Astrocyte (in vitro differentiated cells and primary cell): ENCODE measurements around the gene HSD11B2. TPM values are rescaled to one million over a fixed set of nuclear protein-coding genes. Genes with fewer than 3 reads are reported as not detected.

ENCODE experiments used
- DNase-seq: peaks from one replicate; pipeline ENCODE4 v3.0.0-alpha.2; 2010; ENCODE audit warnings: low read depth
- FAIRE-seq: peaks from 2 replicates; lab custom pipeline; 2011; peaks lifted over from hg19 to GRCh38; lab: Jason Lieb, UNC
- H2AFZ ChIP-seq: 2 replicates; pipeline ENCODE4 v1.6.0; 2012; ENCODE audit warnings: low read depth, low read length, inconsistent platforms
- H3K27ac ChIP-seq: 2 replicates; pipeline ENCODE4 v1.5.1; 2011; ENCODE audit warnings: low read depth, low read length, inconsistent platforms
- H3K27me3 ChIP-seq: 2 replicates; pipeline ENCODE4 v1.6.0; 2011; ENCODE audit warnings: low read length, inconsistent platforms; ENCODE audit not compliant: insufficient read depth
- H3K36me3 ChIP-seq: 2 replicates; pipeline ENCODE4 v1.5.1; 2011; ENCODE audit warnings: low read length, inconsistent platforms; ENCODE audit not compliant: insufficient read depth
- H3K4me1 ChIP-seq: 2 replicates; pipeline ENCODE4 v1.5.1; 2011; ENCODE audit warnings: low read length, inconsistent platforms; ENCODE audit not compliant: insufficient read depth
- H3K4me2 ChIP-seq: 2 replicates; pipeline ENCODE4 v1.6.0; 2012; ENCODE audit warnings: low read length, inconsistent platforms
- H3K4me3 ChIP-seq: 2 replicates; pipeline ENCODE4 v1.5.1; 2011; ENCODE audit warnings: low read depth, mild to moderate bottlenecking, low read length, inconsistent platforms; ENCODE audit not compliant: insufficient read depth
- H3K79me2 ChIP-seq: 2 replicates; pipeline ENCODE4 v1.6.0; 2012; ENCODE audit warnings: mild to moderate bottlenecking, low read length, inconsistent platforms; ENCODE audit not compliant: insufficient read depth
- H3K9ac ChIP-seq: 2 replicates; pipeline ENCODE4 v1.6.0; 2012; ENCODE audit warnings: mild to moderate bottlenecking, low read length, inconsistent platforms
- H3K9me3 ChIP-seq: 2 replicates; pipeline ENCODE4 v1.5.1; 2012; ENCODE audit warnings: low read depth, mild to moderate bottlenecking, low read length, inconsistent platforms; ENCODE audit not compliant: insufficient read depth
- H4K20me1 ChIP-seq: 2 replicates; pipeline ENCODE4 v1.6.0; 2012; ENCODE audit warnings: low read length, inconsistent platforms; ENCODE audit not compliant: insufficient read depth
- H3K27ac Mint-ChIP-seq: one replicate; pipeline ENCODE4 v1.8.0; 2021; ENCODE audit warnings: mild to moderate bottlenecking, mixed read lengths; ENCODE audit not compliant: unreplicated experiment
- H3K27me3 Mint-ChIP-seq: one replicate; pipeline ENCODE4 v1.8.0; 2021; ENCODE audit warnings: low read depth, mixed read lengths; ENCODE audit not compliant: unreplicated experiment
- H3K36me3 Mint-ChIP-seq: one replicate; pipeline ENCODE4 v1.8.0; 2021; ENCODE audit warnings: low read depth, mixed read lengths; ENCODE audit not compliant: unreplicated experiment
- H3K4me1 Mint-ChIP-seq: one replicate; pipeline ENCODE4 v1.8.0; 2021; ENCODE audit warnings: low read depth, mixed read lengths; ENCODE audit not compliant: unreplicated experiment
- H3K4me3 Mint-ChIP-seq: one replicate; pipeline ENCODE4 v1.8.0; 2021; ENCODE audit warnings: mild to moderate bottlenecking, moderate library complexity, mixed read lengths; ENCODE audit not compliant: unreplicated experiment
- H3K9me3 Mint-ChIP-seq: one replicate; pipeline ENCODE4 v1.8.0; 2021; ENCODE audit warnings: mild to moderate bottlenecking, mixed read lengths; ENCODE audit not compliant: unreplicated experiment
- CTCF ChIP-seq: IDR thresholded peaks from 2 replicates; pipeline ENCODE4 v1.5.1; 2011; ENCODE audit warnings: low read depth, mild to moderate bottlenecking, inconsistent platforms, low read length, moderate library complexity; ENCODE audit not compliant: insufficient read depth
- EZH2 ChIP-seq: IDR thresholded peaks from 2 replicates; pipeline ENCODE4 v1.6.1; 2012; ENCODE audit warnings: mild to moderate bottlenecking, low read length, inconsistent platforms; ENCODE audit not compliant: insufficient read depth
- total RNA-seq: library from RNA; stranded (reverse); gene quantifications from 2 replicates; pipeline ENCODE4 v1.2.1, GENCODE V29; 2021

HSD11B2 gene
- total RNA-seq, 1 donor from 2014 or later = not detected

DNA sequence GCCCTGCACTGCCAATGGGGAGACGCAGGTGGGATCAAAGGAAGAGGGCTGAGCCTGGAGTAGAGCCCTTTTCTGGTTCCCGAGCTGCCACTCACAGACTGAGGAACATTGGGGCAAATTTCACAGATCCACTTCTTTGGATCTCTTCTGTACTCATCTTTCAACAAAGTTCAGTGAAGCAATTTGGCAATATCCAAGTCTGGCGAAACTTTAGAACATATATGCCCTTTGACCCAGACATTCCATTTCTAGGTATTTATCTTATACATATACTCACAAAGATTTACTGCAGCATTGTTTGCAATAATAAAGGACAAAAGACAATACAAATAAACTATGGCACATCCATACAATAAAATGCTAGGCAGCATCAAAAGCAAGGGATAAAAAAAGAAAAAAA lies 19.6 kb upstream of the HSD11B2 start:
- H3K36me3 ChIP-seq = no peaks in the 10 kb centered on the region
- no peak overlapping the region for H3K9ac ChIP-seq
- FAIRE-seq = no peak
- H3K4me2 ChIP-seq = no peak overlapping the region
- Mint-ChIP-seq H3K27me3 (peaks cover 4% of the 10 kb centered on the region), H3K36me3 (peaks cover 4% of the 10 kb centered on the region), H3K9me3 (no peaks in the 10 kb centered on the region), H3K27ac (no peak overlapping the region), H3K4me3 (no peak overlapping the region), H3K4me1 (peaks cover 12% of the 10 kb centered on the region)
- H4K20me1 ChIP-seq = no peaks in the 10 kb centered on the region
- no peak overlapping the region for H3K27ac ChIP-seq
- H3K4me3 ChIP-seq = no peak overlapping the region
- H3K9me3 ChIP-seq = no peaks in the 10 kb centered on the region
- H3K27me3 ChIP-seq = no peaks in the 10 kb centered on the region
- no peak overlapping the region for H2AFZ ChIP-seq
- H3K79me2 ChIP-seq = no peaks in the 10 kb centered on the region
- DNase-seq = no peak
- TF ChIP-seq CTCF (no peak), EZH2 (no peak)
- H3K4me1 ChIP-seq = peaks cover 17% of the 10 kb centered on the region

DNA sequence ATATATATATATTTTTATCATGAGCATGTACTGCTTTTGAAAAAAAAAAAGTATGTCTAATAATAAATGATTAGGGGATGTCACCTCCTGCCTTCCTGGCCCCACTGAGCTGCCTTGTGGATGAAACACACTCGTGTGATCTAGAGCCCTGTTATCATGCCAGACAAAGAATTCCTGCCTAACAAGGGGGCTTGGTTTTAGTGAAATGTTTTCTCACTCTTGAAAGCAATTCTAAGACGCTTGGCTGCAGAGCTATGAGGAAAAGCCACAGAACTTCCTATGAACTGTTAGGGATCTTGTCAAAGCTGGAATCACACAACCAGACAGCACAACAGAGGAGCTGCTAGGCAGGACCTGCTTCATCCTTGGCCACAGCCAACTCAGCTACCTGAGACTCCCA lies 18.6 kb upstream of the HSD11B2 start:
- Histone ChIP-seq H3K9me3 (no peaks in the 10 kb centered on the region), H2AFZ (no peak overlapping the region), H3K4me3 (no peak overlapping the region), H3K9ac (no peak overlapping the region), H3K36me3 (no peaks in the 10 kb centered on the region), H3K79me2 (no peaks in the 10 kb centered on the region), H3K27ac (no peak overlapping the region), H3K27me3 (no peaks in the 10 kb centered on the region), H4K20me1 (no peaks in the 10 kb centered on the region), H3K4me2 (no peak overlapping the region), H3K4me1 (peaks cover 8% of the 10 kb centered on the region)
- no peak for FAIRE-seq
- Mint-ChIP-seq H3K27ac (no peak overlapping the region), H3K27me3 (peaks cover 8% of the 10 kb centered on the region), H3K4me3 (no peak overlapping the region), H3K36me3 (peaks cover 4% of the 10 kb centered on the region), H3K9me3 (no peaks in the 10 kb centered on the region), H3K4me1 (peaks cover 7% of the 10 kb centered on the region)
- DNase-seq = peak; percentile 31
- TF ChIP-seq EZH2 (no peak), CTCF (no peak)

DNA sequence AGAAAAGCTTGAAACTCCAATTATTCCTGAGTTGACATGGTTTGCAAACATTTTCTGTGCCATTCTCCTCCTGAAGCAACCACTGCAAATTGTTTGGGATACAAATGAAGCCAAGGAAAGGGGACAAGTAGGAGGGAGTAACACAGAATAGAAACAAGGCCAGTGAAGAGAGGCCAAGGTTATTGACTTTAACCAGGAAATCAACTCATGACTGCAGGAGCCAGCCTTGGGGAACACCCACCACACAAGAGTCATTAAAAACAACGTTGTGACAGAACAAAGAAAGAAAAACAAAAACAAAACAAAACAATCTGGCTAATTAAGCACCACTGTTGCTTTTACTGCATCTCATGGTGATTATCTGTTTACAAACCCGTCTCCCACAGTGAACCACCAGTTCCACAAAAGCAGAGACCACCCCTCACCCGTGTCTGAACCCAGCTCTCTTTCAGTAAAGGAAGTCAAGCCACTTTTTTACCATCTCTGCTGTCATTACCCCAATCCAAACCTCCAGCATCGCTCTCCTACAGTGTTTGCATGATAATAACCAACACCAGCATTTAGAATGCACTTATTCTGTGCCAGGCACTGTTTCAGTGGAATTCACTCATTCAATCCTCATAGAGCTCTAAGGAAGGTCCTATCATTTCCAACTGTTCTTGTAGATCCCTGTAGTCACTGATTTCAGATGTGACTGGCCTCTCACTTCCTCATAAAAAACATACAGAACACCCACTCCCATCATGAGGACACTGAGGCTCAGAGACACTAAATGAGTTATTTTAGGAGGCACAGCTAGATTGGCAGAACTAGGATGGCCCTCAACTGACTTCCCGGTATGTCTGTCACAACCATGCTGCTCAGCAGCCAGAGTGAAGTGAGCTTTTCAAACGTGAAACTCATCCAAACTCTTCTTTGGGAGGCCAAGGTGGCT lies 16.7 kb upstream of the HSD11B2 start:
- FAIRE-seq = no peak

More for the DNA sequence above, 16.7 kb upstream of the HSD11B2 start:
- Histone ChIP-seq H3K79me2 (no peaks in the 10 kb centered on the region), H3K27me3 (no peaks in the 10 kb centered on the region), H3K9ac (no peak overlapping the region), H3K36me3 (no peaks in the 10 kb centered on the region), H3K9me3 (no peaks in the 10 kb centered on the region), H3K4me2 (no peak overlapping the region), H3K27ac (no peak overlapping the region), H2AFZ (no peak overlapping the region), H4K20me1 (no peaks in the 10 kb centered on the region), H3K4me1 (peaks cover 4% of the 10 kb centered on the region), H3K4me3 (no peak overlapping the region)
- Mint-ChIP-seq H3K4me3 (no peak overlapping the region), H3K4me1 (peaks cover 7% of the 10 kb centered on the region), H3K27me3 (peaks cover 14% of the 10 kb centered on the region), H3K9me3 (no peaks in the 10 kb centered on the region), H3K36me3 (no peaks in the 10 kb centered on the region), H3K27ac (no peak overlapping the region)
- TF ChIP-seq EZH2 (no peak), CTCF (no peak)
- no peak for DNase-seq
